GM23248 (cell line): ENCODE data around the gene TAF1. TPM values are rescaled to one million over a fixed set of nuclear protein-coding genes. Genes with fewer than 3 reads are reported as not detected.

Experiments
- DNase-seq: peaks from one replicate; pipeline ENCODE4 v3.0.0-alpha.2; 2015
- H2AFZ ChIP-seq: fragments of 200-600 bp; sonication (generic); 2 replicates; pipeline ENCODE4 v1.6.1; 2016; ENCODE audit warnings: antibody characterized with exemption
- H3F3A ChIP-seq: fragments of 200-600 bp; sonication (generic); 2 replicates; pipeline ENCODE4 v1.6.1; 2016; ENCODE audit warnings: mild to moderate bottlenecking, antibody characterized with exemption, mixed run types; ENCODE audit not compliant: insufficient read depth
- H3K27ac ChIP-seq: fragments of 200-600 bp; sonication (generic); 2 replicates; pipeline ENCODE4 v1.5.1; 2016; ENCODE audit warnings: mild to moderate bottlenecking
- H3K27me3 ChIP-seq: fragments of 200-600 bp; sonication (generic); replicated peaks from 2 replicates; pipeline ENCODE4 v1.6.1; 2016; ENCODE audit warnings: mild to moderate bottlenecking; ENCODE audit not compliant: insufficient read depth
- H3K36me3 ChIP-seq: fragments of 200-600 bp; sonication (generic); 2 replicates; pipeline ENCODE4 v1.6.1; 2016; ENCODE audit warnings: low read depth, mild to moderate bottlenecking
- H3K4me1 ChIP-seq: fragments of 200-600 bp; sonication (generic); 2 replicates; pipeline ENCODE4 v1.6.1; 2016; ENCODE audit warnings: mild to moderate bottlenecking; ENCODE audit not compliant: insufficient read depth
- H3K4me2 ChIP-seq: fragments of 200-600 bp; sonication (generic); one replicate; pipeline ENCODE4 v1.6.1; 2016; ENCODE audit warnings: mild to moderate bottlenecking; ENCODE audit not compliant: unreplicated experiment
- H3K4me3 ChIP-seq: fragments of 200-600 bp; sonication (generic); 2 replicates; pipeline ENCODE4 v1.5.1; 2016; ENCODE audit warnings: mild to moderate bottlenecking
- H3K79me2 ChIP-seq: fragments of 200-600 bp; sonication (generic); 2 replicates; pipeline ENCODE4 v1.6.1; 2016; ENCODE audit warnings: mild to moderate bottlenecking; ENCODE audit not compliant: insufficient read depth
- H3K9ac ChIP-seq: fragments of 200-600 bp; sonication (generic); 2 replicates; pipeline ENCODE4 v1.6.1; 2016; ENCODE audit warnings: mild to moderate bottlenecking
- H3K9me2 ChIP-seq: fragments of 200-600 bp; sonication (generic); 2 replicates; pipeline ENCODE4 v1.6.1; 2016; ENCODE audit warnings: mixed run types, mild to moderate bottlenecking, moderate library complexity; ENCODE audit not compliant: insufficient read depth
- H3K9me3 ChIP-seq: fragments of 200-600 bp; sonication (generic); one replicate; pipeline ENCODE4 v1.6.1; 2017; ENCODE audit warnings: low read depth
- H4K20me1 ChIP-seq: fragments of 200-600 bp; sonication (generic); 2 replicates; pipeline ENCODE4 v1.6.0; 2016; ENCODE audit not compliant: insufficient read depth
- EZH2 ChIP-seq: fragments of 200-600 bp; sonication (generic); IDR thresholded peaks from 2 replicates; pipeline ENCODE4 v1.6.1; 2018; ENCODE audit warnings: antibody characterized with exemption, mild to moderate bottlenecking; ENCODE audit not compliant: insufficient read depth, poor library complexity, severe bottlenecking
- EZH2phosphoT487 ChIP-seq: fragments of 200-600 bp; sonication (generic); IDR thresholded peaks from 2 replicates; pipeline ENCODE4 v1.6.1; 2018; ENCODE audit warnings: antibody characterized with exemption, moderate library complexity, mild to moderate bottlenecking, low read depth; ENCODE audit not compliant: insufficient read depth
- WGBS, 2 experiments: methylation state at CpG; one replicate each; pipeline ENCODE4 v1.1.6; 2015 to 2017; ENCODE audit warnings: low lambda C conversion rate in 2 of 2, low coverage in 1 of 2; ENCODE audit errors: missing lambda C conversion rate in 2 of 2; 5-methylcytosine and 5-hydroxymethylcytosine counted together
- in situ Hi-C: fragments of 300-500 bp; cut with MboI; formaldehyde crosslinking; loops from 2 replicates; pipeline ENCODE4 v1.15.0; 2020
- polyA plus RNA-seq: library from polyadenylated mRNA; unstranded; fragments of >200 nt; fragmentation: Nextera tagmentation; extraction: Ambion mirVana; gene quantifications from 2 replicates; pipeline ENCODE4 v1.2.1, GENCODE V29; 2016
- total RNA-seq: library from RNA; depleted of rRNA; stranded (reverse); fragments of >200 nt; shearing (Covaris generic); gene quantifications from 2 replicates; pipeline ENCODE4 v1.2.3, GENCODE V29; 2014

TAF1 gene
- total and polyA plus RNA-seq, 2 experiments from 2014 or later: 5.3 to 12.5 TPM

GRCh38 chrX:71364221-71364620 is 1.9 kb upstream of the TAF1 start:
- peaks cover 22% of the 10 kb centered on the region for H3K79me2 ChIP-seq
- 0 out of 2 replicates have a peak, but pooled peaks cover 4% of the 10 kb centered on the region for H3F3A ChIP-seq
- no peaks in the 10 kb centered on the region for H3K9me2 ChIP-seq
- WGBS, 2 experiments: 86 to 90% methylated on average over 2 to 14 of the region's 14 CpGs
- H3K4me1 ChIP-seq: peaks cover 7% of the 10 kb centered on the region; the same call in 1 of the 2 replicates
- no peak overlapping the region for H2AFZ ChIP-seq
- in situ Hi-C loops: no loop called here
- H3K36me3 ChIP-seq: no peaks in the 10 kb centered on the region
- H3K9ac ChIP-seq: no peak overlapping the region
- TF ChIP-seq EZH2phosphoT487 (no peak), EZH2 (no peak)
- no peaks in the 10 kb centered on the region for H3K9me3 ChIP-seq
- no peak overlapping the region for H3K4me3 ChIP-seq
- no peak overlapping the region for H3K27ac ChIP-seq
- H4K20me1 ChIP-seq: no peaks in the 10 kb centered on the region
- no peaks in the 10 kb centered on the region for H3K27me3 ChIP-seq
- DNase-seq: no peak
- no peak overlapping the region for H3K4me2 ChIP-seq

- peak overlapping the region; percentile 89 for H3K27ac ChIP-seq
- peaks cover 34% of the 10 kb centered on the region for H3K79me2 ChIP-seq
- H3K9ac ChIP-seq: peak overlapping the region; percentile 95
- peak overlapping the region; percentile 80 for H3K4me3 ChIP-seq
- WGBS, 2 experiments: 0 to 3% methylated on average over 15 to 16 of the region's 16 CpGs
- H3K27me3 ChIP-seq: no peaks in the 10 kb centered on the region
- H3K4me2 ChIP-seq: peak overlapping the region; percentile 88
- TF ChIP-seq EZH2phosphoT487: no peak
- TF ChIP-seq EZH2: no peak
- H4K20me1 ChIP-seq: no peaks in the 10 kb centered on the region
- in situ Hi-C loops: no loop called here
- 0 out of 2 replicates have a peak, but pooled peaks cover 4% of the 10 kb centered on the region for H3F3A ChIP-seq
- H2AFZ ChIP-seq: peak overlapping the region; percentile 57
- peaks cover 7% of the 10 kb centered on the region; the same call in 1 of the 2 replicates for H3K4me1 ChIP-seq
- no peaks in the 10 kb centered on the region for H3K9me3 ChIP-seq
- no peaks in the 10 kb centered on the region for H3K36me3 ChIP-seq
- DNase-seq: no peak
- H3K9me2 ChIP-seq: no peaks in the 10 kb centered on the region
Observed at GRCh38 chrX:71365356-71365874, 742 bp upstream of the TAF1 start.

GRCh38 chrX:71366674-71367256 is 608 bp downstream of the TAF1 start:
- peak overlapping the region; percentile 90 for H3K27ac ChIP-seq
- TF ChIP-seq EZH2phosphoT487 (no peak), EZH2 (no peak)
- H2AFZ ChIP-seq: peak overlapping the region; percentile 38; the same call in 1 of the 2 replicates
- H3K9ac ChIP-seq: peak overlapping the region; percentile 94
- H3K4me2 ChIP-seq: peak overlapping the region; percentile 93
- peaks cover 47% of the 10 kb centered on the region for H3K79me2 ChIP-seq
- in situ Hi-C loops: no loop called here
- 0 out of 2 replicates have a peak, but pooled peaks cover 4% of the 10 kb centered on the region for H3F3A ChIP-seq
- H3K9me2 ChIP-seq: no peaks in the 10 kb centered on the region
- peak; percentile 50 for DNase-seq
- no peaks in the 10 kb centered on the region for H4K20me1 ChIP-seq
- H3K27me3 ChIP-seq: no peaks in the 10 kb centered on the region
- WGBS, 2 experiments: 1 to 2% methylated on average over 26 to 34 of the region's 36 CpGs
- peaks cover 3% of the 10 kb centered on the region; the same call in 1 of the 2 replicates for H3K36me3 ChIP-seq
- H3K4me1 ChIP-seq: peaks cover 7% of the 10 kb centered on the region; the same call in 1 of the 2 replicates
- no peaks in the 10 kb centered on the region for H3K9me3 ChIP-seq
- peak overlapping the region; percentile 80 for H3K4me3 ChIP-seq

GRCh38 chrX:71367396-71367795 is 1.2 kb downstream of the TAF1 start:
- TF ChIP-seq EZH2 (no peak), EZH2phosphoT487 (no peak)
- peaks cover 7% of the 10 kb centered on the region; the same call in 1 of the 2 replicates for H3K4me1 ChIP-seq
- H3K9me3 ChIP-seq: no peaks in the 10 kb centered on the region
- peak overlapping the region; percentile 80 for H3K4me3 ChIP-seq
- 8 to 29% methylated on average over 8 to 14 of the region's 14 CpGs for WGBS, 2 experiments
- no peaks in the 10 kb centered on the region for H3K27me3 ChIP-seq
- in situ Hi-C loops: no loop called here
- H3K27ac ChIP-seq: peak overlapping the region; percentile 90
- no peaks in the 10 kb centered on the region for H4K20me1 ChIP-seq
- DNase-seq: peak; percentile 20
- peaks cover 54% of the 10 kb centered on the region for H3K79me2 ChIP-seq
- no peaks in the 10 kb centered on the region for H3K9me2 ChIP-seq
- H3F3A ChIP-seq: 0 out of 2 replicates have a peak, but pooled peaks cover 4% of the 10 kb centered on the region
- H2AFZ ChIP-seq: peak overlapping the region; percentile 38; the same call in 1 of the 2 replicates
- peak overlapping the region; percentile 93 for H3K4me2 ChIP-seq
- peak overlapping the region; percentile 94 for H3K9ac ChIP-seq
- peaks cover 3% of the 10 kb centered on the region; the same call in 1 of the 2 replicates for H3K36me3 ChIP-seq
